HG03108 (cell line): ENCODE results near the gene LAMC1.
A peak's percentile ranks its signal among the peaks of the same experiment; 100 is the strongest.

Source experiments
- ATAC-seq: cut with Tn5 transposase; IDR thresholded peaks from one replicate; pipeline ENCODE4 v1.9.1; 2021; ENCODE audit warnings: moderate library complexity; ENCODE audit not compliant: unreplicated experiment

The LAMC1 gene

GRCh38 chr1:183077097-183077496 is 53.9 kb downstream of the LAMC1 start:
- ATAC-seq: no peak

GRCh38 chr1:183079712-183080388 is 56.6 kb downstream of the LAMC1 start:
- no peak for ATAC-seq

GRCh38 chr1:183080406-183080805 is 57.2 kb downstream of the LAMC1 start:
- no peak for ATAC-seq

GRCh38 chr1:183081402-183082120 is 58.3 kb downstream of the LAMC1 start:
- ATAC-seq: no peak

GRCh38 chr1:183082650-183083049 is 59.4 kb downstream of the LAMC1 start:
- ATAC-seq: no peak

GRCh38 chr1:183087001-183087400 is 63.8 kb downstream of the LAMC1 start:
- ATAC-seq: no peak

- ATAC-seq: no peak
Observed at GRCh38 chr1:183089025-183089639, 65.9 kb downstream of the LAMC1 start.

- no peak for ATAC-seq
Observed at GRCh38 chr1:183090391-183091006, 67.3 kb downstream of the LAMC1 start.

GRCh38 chr1:183091181-183091580 is 68.0 kb downstream of the LAMC1 start:
- ATAC-seq: no peak

- no peak for ATAC-seq
Observed at GRCh38 chr1:183092350-183092749, 69.1 kb downstream of the LAMC1 start.

- ATAC-seq: no peak
Observed at GRCh38 chr1:183093066-183093668, 69.9 kb downstream of the LAMC1 start.

- ATAC-seq: no peak
Observed at GRCh38 chr1:183093786-183094298, 70.6 kb downstream of the LAMC1 start.

- no peak for ATAC-seq
Observed at GRCh38 chr1:183094351-183094750, 71.1 kb downstream of the LAMC1 start.

- ATAC-seq: no peak
Observed at GRCh38 chr1:183096351-183096750, 73.1 kb downstream of the LAMC1 start.

- ATAC-seq: no peak
Observed at GRCh38 chr1:183096894-183097293, 73.7 kb downstream of the LAMC1 start.

GRCh38 chr1:183097438-183098051 is 74.3 kb downstream of the LAMC1 start:
- no peak for ATAC-seq

GRCh38 chr1:183098317-183098716 is 75.1 kb downstream of the LAMC1 start:
- no peak for ATAC-seq

GRCh38 chr1:183100361-183100974 is 77.2 kb downstream of the LAMC1 start:
- ATAC-seq: no peak

GRCh38 chr1:183101081-183101480 is 77.9 kb downstream of the LAMC1 start:
- ATAC-seq: no peak

- peak; percentile 64 for ATAC-seq
Observed at GRCh38 chr1:183101841-183102276, 78.6 kb downstream of the LAMC1 start.
